Naive thymus-derived CD4-positive, alpha-beta T cell (primary cell): Measurements from ENCODE around the gene NCAPH2. TPM values are rescaled to one million over a fixed set of nuclear protein-coding genes. Genes with fewer than 3 reads are reported as not detected.

ENCODE experiments used
- ATAC-seq: fragments of 150-1000 bp; cut with Tn5 transposase; 2 replicates; pipeline ENCODE4 v1.10.0; 2021; ENCODE audit warnings: mild to moderate bottlenecking, moderate library complexity
- CTCF ChIA-PET: fragments of 350-600 bp; sonication (Branson Sonifier 250); formaldehyde crosslinking; loops from one replicate; lab custom pipeline; 2021; ENCODE audit warnings: antibody characterized with exemption; lab: Charles Lee
- POLR2A ChIA-PET: fragments of 350-600 bp; sonication (Branson Sonifier 250); formaldehyde crosslinking; loops from one replicate; lab custom pipeline; 2021; ENCODE audit warnings: antibody characterized with exemption, inconsistent platforms; lab: Charles Lee
- DNase-seq, 9 donors: peaks; one replicate each; pipeline versions ENCODE4 v3.0.0 to v3.0.0-alpha.2; 2020 to 2022; ENCODE audit warnings: mixed read lengths in 1 of 9
- H3K27ac ChIP-seq: one replicate; pipeline ENCODE4 v1.7.0; 2013; ENCODE audit warnings: mild to moderate bottlenecking, low read depth, low read length, moderate library complexity
- H3K27me3 ChIP-seq, 2 donors: one replicate each; pipeline ENCODE4 v1.7.0; 2013; ENCODE audit warnings: low read length in 2 of 2, mild to moderate bottlenecking in 2 of 2, moderate library complexity in 2 of 2; ENCODE audit not compliant: control insufficient read depth in 2 of 2, insufficient read depth in 2 of 2
- H3K36me3 ChIP-seq, 3 experiments: 1 replicate in 2 of 3; 2 replicates in 1 of 3; pipeline ENCODE4 v1.7.0; 2013; ENCODE audit warnings: low read length in 3 of 3, mild to moderate bottlenecking in 3 of 3, moderate library complexity in 1 of 3; ENCODE audit not compliant: insufficient read depth in 3 of 3, control insufficient read depth in 2 of 3
- H3K4me1 ChIP-seq, 2 donors: one replicate each; pipeline ENCODE4 v1.7.0; 2013; ENCODE audit warnings: low read length in 2 of 2, mild to moderate bottlenecking in 2 of 2, moderate library complexity in 1 of 2; ENCODE audit not compliant: control insufficient read depth in 2 of 2, insufficient read depth in 2 of 2
- H3K4me3 ChIP-seq: 2 replicates; pipeline ENCODE4 v1.7.0; 2013; ENCODE audit warnings: mild to moderate bottlenecking, low read length
- H3K9me3 ChIP-seq, 3 experiments: 1 replicate in 2 of 3; 2 replicates in 1 of 3; pipeline ENCODE4 v1.7.0; 2013; ENCODE audit warnings: low read length in 3 of 3; ENCODE audit not compliant: control insufficient read depth in 2 of 3
- H3K27ac Mint-ChIP-seq, 9 donors: one replicate each; pipeline ENCODE4 v1.8.0; 2020 to 2022; ENCODE audit warnings: mixed read lengths in 9 of 9, mild to moderate bottlenecking in 8 of 9, moderate library complexity in 5 of 9, inconsistent platforms in 2 of 9
- H3K27me3 Mint-ChIP-seq, 5 donors: one replicate each; pipeline ENCODE4 v1.8.0; 2021 to 2022; ENCODE audit warnings: mixed read lengths in 5 of 5, mild to moderate bottlenecking in 1 of 5
- H3K36me3 Mint-ChIP-seq, 5 donors: one replicate each; pipeline ENCODE4 v1.8.0; 2020 to 2022; ENCODE audit warnings: mixed read lengths in 5 of 5, mild to moderate bottlenecking in 3 of 5, inconsistent platforms in 1 of 5
- H3K4me1 Mint-ChIP-seq, 7 donors: one replicate each; pipeline ENCODE4 v1.8.0; 2020 to 2022; ENCODE audit warnings: mixed read lengths in 7 of 7, mild to moderate bottlenecking in 3 of 7, inconsistent platforms in 1 of 7
- H3K4me3 Mint-ChIP-seq, 10 donors: one replicate each; pipeline ENCODE4 v1.8.0; 2020 to 2022; ENCODE audit warnings: mild to moderate bottlenecking in 10 of 10, mixed read lengths in 10 of 10, moderate library complexity in 6 of 10, inconsistent platforms in 2 of 10
- H3K9me3 Mint-ChIP-seq, 11 donors: one replicate each; pipeline ENCODE4 v1.8.0; 2020 to 2022; ENCODE audit warnings: mixed read lengths in 11 of 11, mild to moderate bottlenecking in 4 of 11, inconsistent platforms in 1 of 11, moderate library complexity in 1 of 11
- intact Hi-C, 2 donors: fragments of 100-400 bp; cut with micrococcal nuclease; formaldehyde crosslinking; loops; one replicate each; pipeline ENCODE4 v1.15.1; 2023
- polyA plus RNA-seq, 2 donors: library from polyadenylated mRNA; unstranded; fragments of 300-500 nt; fragmentation: Illumina TruSeq; gene quantifications; one replicate each; pipeline ENCODE4 v1.2.3, GENCODE V29; 2021
- total RNA-seq, 6 experiments: library from RNA in 5 of 6; stranded (reverse) in 5 of 6; gene quantifications; 1 replicate in 5 of 6; 2 replicates in 1 of 6; pipeline ENCODE4 v1.2.3 and lab custom pipeline; 2021 to 2026

NCAPH2 gene
- total and polyA plus RNA-seq, 7 experiments from 2014 or later, result 37.8 to 135 (median 78.8) TPM

DNA sequence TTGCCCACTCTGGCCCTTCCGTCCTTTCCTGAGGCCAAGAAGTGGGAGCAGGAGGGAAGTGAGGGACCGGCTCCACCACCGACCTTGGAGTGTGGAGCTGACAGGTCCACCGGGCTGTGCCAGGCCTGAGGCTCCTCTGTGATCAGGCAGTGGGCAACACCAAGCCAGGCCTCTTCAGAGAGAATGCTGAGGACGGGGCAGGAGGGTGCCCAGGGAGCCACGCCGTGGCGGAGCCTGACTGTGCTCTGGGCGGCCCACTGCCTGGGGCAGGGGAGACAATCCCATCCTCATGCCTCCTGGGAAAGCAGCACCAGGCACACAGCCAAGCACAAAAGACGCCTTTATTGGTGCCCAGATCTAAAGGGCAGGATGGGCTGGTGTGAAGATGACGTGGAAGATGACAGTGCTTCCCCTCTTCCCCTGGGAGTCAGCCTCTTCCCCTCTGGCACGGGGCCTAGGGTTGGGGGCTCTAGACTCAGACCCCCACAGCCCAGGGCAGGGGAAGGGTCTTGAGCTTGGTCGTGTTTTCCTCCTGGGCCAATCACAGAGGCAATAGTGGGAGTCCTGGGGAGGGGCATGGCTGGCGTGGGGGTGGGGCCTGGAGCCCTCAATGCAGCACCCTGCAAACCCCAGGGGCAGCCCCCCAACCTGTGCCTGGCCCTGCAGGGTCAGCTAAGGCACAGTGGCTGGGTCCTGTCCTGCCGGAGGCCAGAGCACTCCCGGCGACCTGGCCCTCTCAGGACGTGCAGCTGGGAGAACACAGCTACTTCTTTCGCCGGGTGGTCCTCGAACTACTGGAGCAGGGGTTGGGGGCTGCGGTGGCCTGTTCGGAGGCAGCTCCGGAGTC is 5.2 kb upstream of the NCAPH2 start:
- POLR2A ChIA-PET, result interaction anchor here (1.4 to 1.5 kb wide), 2 partner anchors 21 to 32 kb away, joined by 3 read pairs; partner anchors contain the start of gene ADM2

DNA sequence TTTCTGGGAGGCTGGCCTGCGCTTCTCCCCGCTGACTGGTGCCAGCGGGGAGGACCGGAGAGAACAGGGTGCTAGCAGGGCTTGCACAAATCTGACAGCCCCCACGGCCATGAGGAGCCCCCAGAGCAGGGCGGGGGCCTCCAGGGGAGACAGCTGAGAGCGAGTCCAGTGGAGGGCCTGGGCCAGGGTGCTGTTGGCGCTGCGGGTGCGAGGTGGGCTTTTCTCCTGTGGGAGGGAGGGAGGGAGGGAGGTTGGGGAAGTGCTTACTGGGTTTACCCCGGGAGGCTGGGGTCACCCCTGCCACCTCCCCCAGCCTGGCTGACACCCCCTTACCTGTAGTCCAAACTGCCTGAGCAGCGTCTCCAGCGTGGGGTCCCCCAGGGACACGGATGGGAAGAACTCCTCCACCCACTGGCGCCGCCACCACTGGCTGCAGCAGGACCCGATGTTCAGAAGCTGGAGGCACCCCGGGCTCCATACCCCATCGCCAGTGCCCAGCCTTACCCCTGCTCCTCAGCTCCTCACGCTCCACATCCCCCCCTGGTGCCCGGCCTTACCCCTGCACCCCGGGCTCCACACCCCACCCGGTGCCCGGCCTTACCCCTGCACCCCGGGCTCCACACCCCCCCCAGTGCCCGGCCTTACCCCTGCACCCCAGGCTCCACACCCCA is 4.4 kb upstream of the NCAPH2 start:
- Mint-ChIP-seq H3K27me3 (no peaks in the 10 kb centered on the region), H3K9me3 (no peaks in the 10 kb centered on the region), H3K36me3 (peaks cover 0 to 7% (median 0%) of the 10 kb centered on the region in 5 donors), H3K4me3 (no peak overlapping the region), H3K4me1 (peaks cover 1 to 13% (median 6%) of the 10 kb centered on the region in 7 donors), H3K27ac (no peak overlapping the region)
- no peak overlapping the region for H3K27ac ChIP-seq
- H3K27me3 ChIP-seq, result no peaks in the 10 kb centered on the region
- intact Hi-C loops, result loop anchor here in 1 of 2 donors (10.0 kb wide), 1 partner anchor 229 kb away; the partner anchor contains the start of gene MAPK11
- CTCF ChIA-PET, result interaction anchor here (0.6 kb wide), 1 partner anchor 116 kb away, joined by 4 read pairs; no protein-coding TSS in a partner anchor
- DNase-seq (no peak), ATAC-seq (no peak)
- H3K4me3 ChIP-seq, result no peak overlapping the region
- POLR2A ChIA-PET, result interaction anchor here (0.9 to 1.5 kb wide), 3 partner anchors 22 to 117 kb away, joined by 3 read pairs; partner anchors contain the start of gene ADM2
- peaks cover 11 to 17% of the 10 kb centered on the region in 2 donors for H3K4me1 ChIP-seq
- H3K9me3 ChIP-seq, result no peaks in the 10 kb centered on the region
- peaks cover 0 to 40% (median 7%) of the 10 kb centered on the region in 3 experiments for H3K36me3 ChIP-seq

More for the DNA sequence above, 5.2 kb upstream of the NCAPH2 start:
- Histone ChIP-seq H3K9me3 (no peaks in the 10 kb centered on the region), H3K36me3 (peaks cover 0 to 38% (median 7%) of the 10 kb centered on the region in 3 experiments), H3K4me3 (no peak overlapping the region), H3K27me3 (no peaks in the 10 kb centered on the region), H3K27ac (no peak overlapping the region), H3K4me1 (peaks cover 10 to 16% of the 10 kb centered on the region in 2 donors)
- Mint-ChIP-seq H3K27ac (no peak overlapping the region), H3K27me3 (peaks cover 0 to 3% (median 0%) of the 10 kb centered on the region in 5 donors), H3K4me1 (peaks cover 4 to 16% (median 7%) of the 10 kb centered on the region in 7 donors), H3K36me3 (peaks cover 0 to 5% (median 0%) of the 10 kb centered on the region in 5 donors), H3K4me3 (no peak overlapping the region), H3K9me3 (no peaks in the 10 kb centered on the region)
- intact Hi-C loops, result loop anchor here in 1 of 2 donors (10.0 kb wide), 1 partner anchor 228 kb away; the partner anchor contains the start of gene MAPK11
- no peak for ATAC-seq
- DNase-seq, result no peak
- CTCF ChIA-PET, result no interaction called here

DNA sequence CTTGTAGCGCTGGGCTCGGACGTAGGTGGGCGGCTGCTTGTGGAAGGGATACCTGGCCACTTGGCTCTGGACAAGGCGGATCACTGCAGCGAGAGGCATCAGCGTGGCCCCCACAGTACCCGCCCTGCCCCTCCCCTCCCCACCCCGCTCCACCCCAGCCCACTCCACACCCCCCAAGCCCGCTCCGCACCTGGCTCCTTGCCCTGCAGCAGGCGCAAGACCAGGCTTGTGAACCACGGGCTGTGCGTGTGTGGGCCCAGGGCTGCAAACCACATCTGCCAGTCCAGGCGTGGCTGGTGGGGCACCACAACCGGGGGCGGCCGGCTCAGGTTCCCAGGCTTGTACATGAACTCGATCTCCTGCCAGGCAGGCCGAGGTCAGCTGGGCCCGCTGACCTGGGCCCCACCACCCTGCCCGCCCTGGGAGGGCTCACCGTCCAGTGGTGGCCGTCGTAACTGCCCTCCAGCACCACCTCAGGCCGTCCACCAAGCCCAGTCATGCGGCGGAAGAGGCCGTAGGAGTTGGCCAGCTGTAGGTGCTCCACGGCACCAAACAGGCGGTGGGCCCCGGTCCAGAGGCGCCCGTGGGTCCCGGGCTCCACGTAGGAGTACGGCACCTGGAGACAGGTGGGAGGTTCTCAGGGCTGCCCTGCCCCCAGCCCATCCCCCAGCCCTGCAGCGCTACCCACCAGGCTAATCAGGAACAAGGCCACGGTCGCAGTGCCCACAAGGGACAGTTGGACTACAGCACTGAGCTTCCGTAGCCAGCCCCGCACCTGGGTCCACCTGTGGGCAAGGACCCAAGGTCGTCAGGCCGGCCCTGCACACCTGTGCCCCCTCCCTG is 3.4 kb upstream of the NCAPH2 start:
- intact Hi-C loops, result loop anchor here in 1 of 2 donors (10.0 kb wide), 1 partner anchor 230 kb away; the partner anchor contains the start of gene MAPK11
- Mint-ChIP-seq H3K27ac (no peak overlapping the region), H3K9me3 (no peaks in the 10 kb centered on the region), H3K27me3 (no peaks in the 10 kb centered on the region), H3K36me3 (peaks cover 0 to 7% (median 0%) of the 10 kb centered on the region in 5 donors), H3K4me3 (peak overlapping the region in 1 of 10 donors; percentile 96), H3K4me1 (peaks cover 11 to 20% (median 12%) of the 10 kb centered on the region in 7 donors)
- Histone ChIP-seq H3K36me3 (peaks cover 0 to 40% (median 7%) of the 10 kb centered on the region in 3 experiments), H3K9me3 (no peaks in the 10 kb centered on the region), H3K4me3 (no peak overlapping the region), H3K4me1 (peaks cover 19 to 26% of the 10 kb centered on the region in 2 donors), H3K27me3 (no peaks in the 10 kb centered on the region), H3K27ac (no peak overlapping the region)
- ATAC-seq (no peak), DNase-seq (no peak)
- ChIA-PET POLR2A (interaction anchor here (0.6 to 6.2 kb wide), 5 partner anchors 23 to 124 kb away, joined by 3 to 116 read pairs (median 3); partner anchors contain the start of genes ADM2, SCO2 and TYMP), CTCF (no interaction called here)

DNA sequence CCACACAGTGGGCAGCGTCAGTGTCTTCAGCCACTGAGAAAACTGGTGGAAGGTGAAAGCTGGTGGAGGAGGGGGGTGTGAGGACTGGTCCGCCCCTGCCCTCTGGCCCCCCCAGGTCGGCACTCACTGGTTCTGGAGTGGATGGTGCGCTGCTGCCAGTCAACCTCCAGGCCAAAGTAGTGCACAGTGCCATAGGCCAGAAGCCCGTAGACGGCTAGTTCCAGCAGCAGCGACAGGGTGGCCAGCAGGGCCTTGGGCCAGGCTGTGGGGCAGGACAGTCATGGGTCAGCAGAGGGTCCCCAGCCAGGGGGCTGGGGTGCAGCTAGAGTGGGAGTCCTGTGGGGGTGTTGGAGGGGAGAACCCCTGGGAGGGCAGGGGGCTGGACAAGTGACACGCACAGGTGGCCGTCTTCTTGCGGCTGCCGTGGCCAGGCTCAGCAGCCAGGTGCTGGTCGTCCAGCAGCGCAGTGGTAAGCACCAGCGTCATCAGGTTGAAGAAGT is 2.7 kb upstream of the NCAPH2 start:
- CTCF ChIA-PET, result interaction anchor here (1.0 kb wide), 1 partner anchor 17 kb away, joined by 3 read pairs; no protein-coding TSS in a partner anchor

DNA sequence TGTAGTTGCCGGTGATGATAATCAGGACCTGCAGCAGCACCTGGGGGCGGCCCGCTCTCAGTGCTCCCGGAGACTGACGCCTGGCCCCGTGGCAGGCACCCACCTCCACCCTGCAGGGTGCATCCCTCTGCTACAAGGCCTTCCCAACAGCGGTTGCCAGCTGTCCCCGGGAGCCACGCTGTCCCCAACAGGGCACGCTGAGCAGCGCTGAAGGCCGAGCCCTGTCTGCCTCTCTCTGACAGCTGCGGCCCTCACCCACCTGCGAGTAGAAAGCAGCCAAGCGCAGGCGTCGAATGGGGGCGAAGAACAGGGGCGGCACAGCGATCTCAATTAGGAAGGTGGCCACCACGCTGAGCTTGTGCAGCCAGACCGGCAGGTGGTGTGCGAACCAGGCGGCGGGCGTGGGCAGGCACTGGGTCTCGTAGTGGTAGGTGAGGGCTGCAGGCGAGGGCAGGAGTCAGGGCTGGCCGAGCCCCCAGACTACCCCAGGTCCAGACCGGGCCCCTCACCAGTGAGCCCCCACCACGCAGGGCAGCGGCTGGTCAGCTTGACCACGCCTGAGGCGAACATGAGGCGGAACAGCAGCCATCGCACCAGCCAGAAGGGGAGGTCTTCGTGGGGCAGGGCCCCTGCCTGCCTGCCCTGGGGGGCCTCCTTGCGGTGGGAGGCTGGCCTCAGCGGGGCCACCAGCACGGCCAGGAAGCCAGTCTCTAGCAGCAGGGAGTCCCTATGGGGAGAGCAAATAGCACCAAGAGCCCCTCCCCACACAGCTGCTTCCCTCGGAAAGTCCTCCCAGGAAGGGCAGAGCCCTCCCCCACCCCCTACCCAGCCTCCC is 2.0 kb upstream of the NCAPH2 start:
- peak overlapping the region in 9 of 10 donors; percentile 21 to 97 (median 93) for H3K4me3 Mint-ChIP-seq
- peak overlapping the region in 1 of 9 donors; percentile 51 for H3K27ac Mint-ChIP-seq
- Histone ChIP-seq H3K36me3 (peaks cover 0 to 40% (median 7%) of the 10 kb centered on the region in 3 experiments), H3K27me3 (no peaks in the 10 kb centered on the region), H3K9me3 (no peaks in the 10 kb centered on the region), H3K4me3 (peak overlapping the region; percentile 91), H3K27ac (peak overlapping the region; percentile 99), H3K4me1 (peaks cover 19 to 26% of the 10 kb centered on the region in 2 donors)
- ChIA-PET POLR2A (interaction anchor here (0.7 to 6.2 kb wide), 4 partner anchors 9 to 115 kb away, joined by 3 to 116 read pairs (median 4); partner anchors contain the start of genes SCO2 and TYMP), CTCF (interaction anchor here (0.6 to 1.0 kb wide), 3 partner anchors 16 to 115 kb away, joined by 3 read pairs; no protein-coding TSS in a partner anchor)
- H3K36me3 Mint-ChIP-seq, result peaks cover 0 to 5% (median 0%) of the 10 kb centered on the region in 5 donors
- H3K27me3 Mint-ChIP-seq, result no peaks in the 10 kb centered on the region
- no peak for DNase-seq
- no peak for ATAC-seq
- no peaks in the 10 kb centered on the region for H3K9me3 Mint-ChIP-seq
- H3K4me1 Mint-ChIP-seq, result peaks cover 12 to 22% (median 16%) of the 10 kb centered on the region in 7 donors
- intact Hi-C loops, result loop anchor here in 1 of 2 donors (10.0 kb wide), 1 partner anchor 231 kb away; the partner anchor contains the start of gene MAPK11

More for the DNA sequence above, 2.7 kb upstream of the NCAPH2 start:
- H3K9me3 Mint-ChIP-seq, result no peaks in the 10 kb centered on the region
- H3K27me3 Mint-ChIP-seq, result no peaks in the 10 kb centered on the region
- peaks cover 19 to 26% of the 10 kb centered on the region in 2 donors for H3K4me1 ChIP-seq
- H3K27ac Mint-ChIP-seq, result no peak overlapping the region
- ATAC-seq (no peak), DNase-seq (no peak)
- H3K9me3 ChIP-seq, result no peaks in the 10 kb centered on the region
- no peaks in the 10 kb centered on the region for H3K27me3 ChIP-seq
- H3K4me3 Mint-ChIP-seq, result peak overlapping the region in 1 of 10 donors; percentile 96
- no peak overlapping the region for H3K4me3 ChIP-seq
- peaks cover 0 to 7% (median 0%) of the 10 kb centered on the region in 5 donors for H3K36me3 Mint-ChIP-seq
- intact Hi-C loops, result loop anchor here in 1 of 2 donors (10.0 kb wide), 1 partner anchor 231 kb away; the partner anchor contains the start of gene MAPK11
- H3K36me3 ChIP-seq, result peaks cover 0 to 40% (median 7%) of the 10 kb centered on the region in 3 experiments
- H3K4me1 Mint-ChIP-seq, result peaks cover 12 to 22% (median 16%) of the 10 kb centered on the region in 7 donors
- POLR2A ChIA-PET, result interaction anchor here (0.6 to 6.2 kb wide), 4 partner anchors 22 to 115 kb away, joined by 3 to 116 read pairs (median 4); partner anchors contain the start of genes SCO2 and TYMP
- no peak overlapping the region for H3K27ac ChIP-seq
